Smooth muscle cell (in vitro differentiated cells): ENCODE data around the gene SGF29. TPM values are rescaled to one million over a fixed set of nuclear protein-coding genes. Genes with fewer than 3 reads are reported as not detected.

Experiments used
- DNase-seq: peaks from one replicate; lab custom pipeline; 2025; ENCODE audit not compliant: unreplicated experiment; lab: John Stamatoyannopoulos, UW
- H2AFZ ChIP-seq: fragments of 200-600 bp; sonication (generic); 2 replicates; pipeline ENCODE4 v1.6.0; 2016; ENCODE audit warnings: antibody characterized with exemption, low read depth, mild to moderate bottlenecking
- H3F3A ChIP-seq: fragments of 200-600 bp; sonication (generic); 2 replicates; pipeline ENCODE4 v1.6.0; 2017; ENCODE audit warnings: antibody characterized with exemption, low read depth
- H3K27ac ChIP-seq: fragments of 200-600 bp; sonication (generic); 2 replicates; pipeline ENCODE4 v1.5.1; 2016; ENCODE audit warnings: low read depth, mild to moderate bottlenecking
- H3K27me3 ChIP-seq: fragments of 200-600 bp; sonication (generic); 2 replicates; pipeline ENCODE4 v1.6.1; 2016; ENCODE audit warnings: low read depth, mild to moderate bottlenecking
- H3K36me3 ChIP-seq: fragments of 200-600 bp; sonication (generic); 2 replicates; pipeline ENCODE4 v1.5.1; 2016; ENCODE audit warnings: low read depth
- H3K4me1 ChIP-seq: fragments of 200-600 bp; sonication (generic); 2 replicates; pipeline ENCODE4 v1.5.1; 2016; ENCODE audit warnings: low read depth
- H3K4me2 ChIP-seq: fragments of 200-600 bp; sonication (generic); 2 replicates; pipeline ENCODE4 v1.6.0; 2016; ENCODE audit warnings: mild to moderate bottlenecking
- H3K4me3 ChIP-seq: fragments of 200-600 bp; sonication (generic); 2 replicates; pipeline ENCODE4 v1.5.1; 2016; ENCODE audit warnings: mild to moderate bottlenecking
- H3K79me2 ChIP-seq: fragments of 200-600 bp; sonication (generic); 2 replicates; pipeline ENCODE4 v1.6.0; 2016; ENCODE audit warnings: low read depth, mild to moderate bottlenecking
- H3K9ac ChIP-seq: fragments of 200-600 bp; sonication (generic); 2 replicates; pipeline ENCODE4 v1.6.0; 2016; ENCODE audit warnings: low read depth
- H3K9me3 ChIP-seq: fragments of 200-600 bp; sonication (generic); replicated peaks from 2 replicates; pipeline ENCODE4 v1.5.1; 2016; ENCODE audit warnings: low read depth
- H4K20me1 ChIP-seq: fragments of 200-600 bp; sonication (generic); 2 replicates; pipeline ENCODE4 v1.6.0; 2016; ENCODE audit warnings: low read depth
- CTCF ChIP-seq: fragments of 200-600 bp; sonication (generic); IDR thresholded peaks from 2 replicates; pipeline ENCODE4 v1.5.1; 2017; ENCODE audit warnings: borderline replicate concordance, mild to moderate bottlenecking, antibody characterized with exemption; ENCODE audit not compliant: insufficient read depth, poor library complexity, severe bottlenecking
- WGBS: methylation state at CpG from one replicate; pipeline ENCODE4 v1.1.7; 2016; ENCODE audit warnings: low lambda C conversion rate; 5-methylcytosine and 5-hydroxymethylcytosine counted together
- polyA plus RNA-seq: library from polyadenylated mRNA; unstranded; fragments of >200 nt; fragmentation: Nextera tagmentation; extraction: Ambion mirVana; gene quantifications from 2 replicates; pipeline ENCODE4 v1.2.1, GENCODE V29; 2016
- total RNA-seq: library from RNA; depleted of rRNA; stranded (reverse); fragments of >200 nt; gene quantifications from 2 replicates; pipeline ENCODE4 v1.2.3, GENCODE V29; 2014

The SGF29 gene
- total and polyA plus RNA-seq, 2 experiments from 2014 or later = 5.7 to 9.4 TPM

- no peaks in the 10 kb centered on the region for H3K36me3 ChIP-seq
- no peaks in the 10 kb centered on the region for H3K4me1 ChIP-seq
- H4K20me1 ChIP-seq = no peaks in the 10 kb centered on the region
- no peak overlapping the region for H3K9ac ChIP-seq
- H3F3A ChIP-seq = no peaks in the 10 kb centered on the region
- H3K9me3 ChIP-seq = no peaks in the 10 kb centered on the region
- no peaks in the 10 kb centered on the region for H3K79me2 ChIP-seq
- H2AFZ ChIP-seq = no peak overlapping the region
- DNase-seq = no peak
- H3K4me2 ChIP-seq = no peak overlapping the region
- H3K4me3 ChIP-seq = no peak overlapping the region
- H3K27ac ChIP-seq = no peak overlapping the region
- TF ChIP-seq CTCF = no peak
- H3K27me3 ChIP-seq = no peaks in the 10 kb centered on the region
- WGBS = 87% methylated on average over 7 of the region's 7 CpGs
Observed at GRCh38 chr16:28546626-28547025, 7.1 kb upstream of the SGF29 start.

GRCh38 chr16:28548306-28548802 is 5.4 kb upstream of the SGF29 start:
- H2AFZ ChIP-seq = no peak overlapping the region
- no peaks in the 10 kb centered on the region for H3K4me1 ChIP-seq
- no peak for TF ChIP-seq CTCF

DNA sequence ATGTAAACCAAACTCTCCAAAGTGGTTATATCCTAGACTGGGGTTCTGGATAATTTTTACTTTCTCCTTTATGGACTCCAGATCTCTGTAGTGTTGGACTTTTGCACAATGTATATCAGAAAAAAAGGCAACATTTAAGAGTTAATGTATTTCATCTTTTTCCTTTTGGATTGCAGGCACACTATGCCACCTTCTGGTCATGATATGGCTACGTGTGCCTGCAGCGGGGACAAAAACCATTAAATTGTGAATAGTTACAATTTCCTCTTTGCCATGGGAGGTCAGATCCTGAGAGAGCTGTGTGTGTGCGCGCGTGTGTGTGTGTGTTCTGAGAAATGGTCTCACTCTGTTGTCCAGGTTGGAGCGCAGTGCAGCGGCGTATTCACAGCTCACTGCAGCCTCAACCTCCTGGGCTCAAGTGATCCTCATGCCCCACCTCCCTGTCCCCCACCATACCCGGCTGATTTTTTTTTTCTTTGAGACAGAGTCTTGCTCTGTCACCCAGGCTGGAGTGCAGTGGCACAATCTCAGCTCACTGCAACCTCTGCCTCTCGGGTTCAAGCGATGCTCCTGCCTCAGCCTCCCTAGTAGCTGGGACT is 4.3 kb upstream of the SGF29 start:
- Histone ChIP-seq H3K27ac (no peak overlapping the region), H3F3A (no peaks in the 10 kb centered on the region), H3K79me2 (no peaks in the 10 kb centered on the region), H4K20me1 (no peaks in the 10 kb centered on the region), H3K4me1 (no peaks in the 10 kb centered on the region), H3K4me2 (no peak overlapping the region), H3K4me3 (no peak overlapping the region), H3K27me3 (no peaks in the 10 kb centered on the region), H3K9me3 (no peaks in the 10 kb centered on the region), H2AFZ (no peak overlapping the region), H3K9ac (no peak overlapping the region), H3K36me3 (no peaks in the 10 kb centered on the region)
- WGBS = 78% methylated on average over 11 of the region's 11 CpGs
- TF ChIP-seq CTCF = peak; percentile 40
- no peak for DNase-seq

More at GRCh38 chr16:28548306-28548802, 5.4 kb upstream of the SGF29 start:
- Histone ChIP-seq H4K20me1 (no peaks in the 10 kb centered on the region), H3K79me2 (no peaks in the 10 kb centered on the region), H3K36me3 (no peaks in the 10 kb centered on the region), H3K27ac (no peak overlapping the region), H3K9ac (no peak overlapping the region), H3K9me3 (no peaks in the 10 kb centered on the region), H3K27me3 (no peaks in the 10 kb centered on the region), H3K4me3 (no peak overlapping the region), H3K4me2 (no peak overlapping the region), H3F3A (no peaks in the 10 kb centered on the region)
- WGBS = 90% methylated on average over 11 of the region's 14 CpGs
- no peak for DNase-seq
